SKM-1 (cell line): ENCODE measurements around the gene PCDHA11.
"Not testable (repeated sequence)": the region's sequence is repeated elsewhere in the genome, so short reads cannot be mapped to it uniquely, and the experiment has no call there.

ENCODE experiments used
- DNase-seq: peaks from one replicate; lab custom pipeline; 2025; ENCODE audit not compliant: unreplicated experiment; lab: John Stamatoyannopoulos, UW

PCDHA11 gene, protein sequence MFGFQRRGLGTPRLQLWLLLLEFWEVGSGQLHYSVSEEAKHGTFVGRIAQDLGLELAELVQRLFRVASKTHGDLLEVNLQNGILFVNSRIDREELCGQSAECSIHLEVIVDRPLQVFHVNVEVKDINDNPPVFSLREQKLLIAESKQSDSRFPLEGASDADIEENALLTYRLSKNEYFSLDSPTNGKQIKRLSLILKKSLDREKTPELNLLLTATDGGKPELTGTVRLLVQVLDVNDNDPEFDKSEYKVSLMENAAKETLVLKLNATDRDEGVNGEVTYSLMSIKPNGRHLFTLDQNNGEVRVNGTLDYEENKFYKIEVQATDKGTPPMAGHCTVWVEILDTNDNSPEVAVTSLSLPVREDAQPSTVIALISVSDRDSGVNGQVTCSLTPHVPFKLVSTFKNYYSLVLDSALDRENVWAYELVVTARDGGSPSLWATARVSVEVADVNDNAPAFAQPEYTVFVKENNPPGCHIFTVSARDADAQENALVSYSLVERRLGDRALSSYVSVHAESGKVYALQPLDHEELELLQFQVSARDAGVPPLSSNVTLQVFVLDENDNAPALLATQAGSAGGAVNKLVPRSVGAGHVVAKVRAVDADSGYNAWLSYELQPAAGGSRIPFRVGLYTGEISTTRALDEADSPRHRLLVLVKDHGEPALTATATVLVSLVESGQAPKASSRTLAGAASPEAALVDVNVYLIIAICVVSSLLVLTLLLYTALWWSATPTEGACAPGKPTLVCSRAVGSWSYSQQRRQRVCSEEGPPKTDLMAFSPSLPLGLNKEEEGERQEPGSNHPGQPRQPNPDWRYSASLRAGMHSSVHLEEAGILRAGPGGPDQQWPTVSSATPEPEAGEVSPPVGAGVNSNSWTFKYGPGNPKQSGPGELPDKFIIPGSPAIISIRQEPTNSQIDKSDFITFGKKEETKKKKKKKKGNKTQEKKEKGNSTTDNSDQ

DNA sequence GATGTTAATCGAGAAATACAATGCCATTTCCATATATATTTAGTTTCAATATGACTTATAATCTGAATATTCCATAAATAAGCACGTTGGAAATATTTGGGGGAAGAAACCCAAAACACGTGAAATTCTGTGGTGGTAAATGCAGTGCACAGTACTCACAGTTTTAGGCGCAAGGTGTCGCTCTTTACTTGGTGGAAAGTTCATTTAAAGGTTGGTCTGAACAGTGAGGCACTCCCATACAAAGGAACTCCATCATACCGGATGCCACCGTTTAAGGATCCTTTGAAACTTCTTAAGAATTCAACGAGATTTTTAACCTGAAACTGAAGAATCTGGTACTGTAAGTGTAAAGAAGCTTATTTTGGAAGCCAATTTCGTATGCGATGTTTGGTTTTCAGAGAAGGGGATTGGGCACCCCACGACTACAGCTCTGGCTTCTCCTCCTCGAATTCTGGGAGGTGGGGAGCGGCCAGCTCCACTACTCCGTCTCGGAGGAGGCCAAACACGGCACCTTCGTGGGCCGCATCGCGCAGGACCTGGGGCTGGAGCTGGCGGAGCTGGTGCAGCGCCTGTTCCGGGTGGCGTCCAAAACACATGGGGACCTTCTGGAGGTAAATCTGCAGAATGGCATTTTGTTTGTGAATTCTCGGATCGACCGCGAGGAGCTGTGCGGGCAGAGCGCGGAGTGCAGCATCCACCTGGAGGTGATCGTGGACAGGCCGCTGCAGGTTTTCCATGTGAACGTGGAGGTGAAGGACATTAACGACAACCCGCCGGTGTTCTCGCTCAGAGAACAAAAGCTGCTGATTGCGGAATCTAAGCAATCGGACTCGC, at the start of gene PCDHA11:
Gene PCDHA11 (plus strand): TSS at position 237 of the 834 bp plus-strand sequence. CDS start 147 bp downstream, at position 384.
- no peak for DNase-seq

- DNase-seq, result no peak
Measured at GRCh38 chr5:140821375-140822280, 47.1 kb upstream of the PCDHA11 start, which contains the start of gene PCDHA5. Gene PCDHA5, plus strand, starts transcription at chr5:140821613.

GRCh38 chr5:140822281-140822629, 46.5 kb upstream of the PCDHA11 start:
- DNase-seq, result no peak

DNA sequence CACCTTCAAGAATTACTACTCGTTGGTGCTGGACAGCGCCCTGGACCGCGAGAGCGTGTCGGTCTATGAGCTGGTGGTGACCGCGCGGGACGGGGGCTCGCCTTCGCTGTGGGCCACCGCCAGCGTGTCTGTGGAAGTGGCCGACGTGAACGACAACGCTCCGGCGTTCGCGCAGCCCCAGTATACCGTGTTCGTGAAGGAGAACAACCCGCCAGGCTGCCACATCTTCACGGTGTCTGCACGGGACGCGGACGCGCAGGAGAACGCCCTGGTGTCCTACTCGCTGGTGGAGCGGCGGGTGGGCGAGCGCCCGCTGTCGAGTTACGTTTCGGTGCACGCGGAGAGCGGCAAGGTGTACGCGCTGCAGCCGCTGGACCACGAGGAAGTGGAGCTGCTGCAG, 45.8 kb upstream of the PCDHA11 start:
- not testable (repeated sequence) for DNase-seq

DNA sequence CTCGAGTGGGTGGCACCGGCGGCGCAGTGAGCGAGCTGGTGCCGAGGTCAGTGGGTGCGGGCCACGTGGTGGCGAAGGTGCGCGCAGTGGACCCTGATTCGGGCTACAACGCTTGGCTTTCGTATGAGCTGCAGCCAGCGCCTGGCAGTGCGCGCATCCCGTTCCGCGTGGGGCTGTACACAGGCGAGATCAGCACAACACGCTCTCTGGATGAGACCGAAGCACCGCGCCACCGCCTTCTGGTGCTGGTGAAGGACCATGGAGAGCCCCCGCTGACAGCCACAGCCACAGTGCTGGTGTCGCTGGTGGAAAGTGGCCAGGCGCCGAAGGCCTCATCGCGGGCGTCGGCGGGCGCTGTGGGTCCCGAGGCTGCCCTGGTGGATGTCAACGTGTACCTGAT, 45.3 kb upstream of the PCDHA11 start:
- no peak for DNase-seq

GRCh38 chr5:140827704-140828361, 40.9 kb upstream of the PCDHA11 start, which contains the start of gene PCDHA6:
Gene PCDHA6, plus strand, starts transcription at chr5:140827960. Its CDS starts 132 bp downstream, at chr5:140828092.
- no peak for DNase-seq

DNA sequence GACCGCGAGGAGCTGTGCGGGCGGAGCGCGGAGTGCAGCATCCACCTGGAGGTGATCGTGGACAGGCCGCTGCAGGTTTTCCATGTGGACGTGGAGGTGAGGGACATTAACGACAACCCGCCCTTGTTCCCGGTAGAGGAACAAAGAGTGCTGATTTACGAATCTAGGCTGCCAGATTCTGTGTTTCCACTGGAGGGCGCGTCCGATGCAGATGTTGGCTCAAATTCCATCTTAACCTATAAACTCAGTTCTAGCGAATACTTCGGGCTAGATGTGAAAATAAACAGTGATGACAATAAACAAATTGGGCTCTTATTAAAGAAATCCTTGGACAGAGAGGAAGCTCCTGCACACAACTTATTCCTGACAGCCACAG, 40.4 kb upstream of the PCDHA11 start:
- no peak for DNase-seq

- not testable (repeated sequence) for DNase-seq
Measured at GRCh38 chr5:140829511-140830501, 39.0 kb upstream of the PCDHA11 start.

GRCh38 chr5:140833993-140834392, 34.8 kb upstream of the PCDHA11 start, which contains the start of gene PCDHA7:
Gene PCDHA7, plus strand, starts transcription at chr5:140834269. Its CDS starts 115 bp downstream, at chr5:140834384.
- DNase-seq, result no peak

- DNase-seq, result not testable (repeated sequence)
Measured at GRCh38 chr5:140834439-140835008, 34.2 kb upstream of the PCDHA11 start.

- no peak for DNase-seq
Measured at GRCh38 chr5:140835622-140836510, 32.9 kb upstream of the PCDHA11 start.

GRCh38 chr5:140840978-140841962, 27.5 kb upstream of the PCDHA11 start, which contains the start of gene PCDHA8:
Gene PCDHA8, plus strand, starts transcription at chr5:140841187. Its CDS starts 135 bp downstream, at chr5:140841322.
- no peak for DNase-seq

DNA sequence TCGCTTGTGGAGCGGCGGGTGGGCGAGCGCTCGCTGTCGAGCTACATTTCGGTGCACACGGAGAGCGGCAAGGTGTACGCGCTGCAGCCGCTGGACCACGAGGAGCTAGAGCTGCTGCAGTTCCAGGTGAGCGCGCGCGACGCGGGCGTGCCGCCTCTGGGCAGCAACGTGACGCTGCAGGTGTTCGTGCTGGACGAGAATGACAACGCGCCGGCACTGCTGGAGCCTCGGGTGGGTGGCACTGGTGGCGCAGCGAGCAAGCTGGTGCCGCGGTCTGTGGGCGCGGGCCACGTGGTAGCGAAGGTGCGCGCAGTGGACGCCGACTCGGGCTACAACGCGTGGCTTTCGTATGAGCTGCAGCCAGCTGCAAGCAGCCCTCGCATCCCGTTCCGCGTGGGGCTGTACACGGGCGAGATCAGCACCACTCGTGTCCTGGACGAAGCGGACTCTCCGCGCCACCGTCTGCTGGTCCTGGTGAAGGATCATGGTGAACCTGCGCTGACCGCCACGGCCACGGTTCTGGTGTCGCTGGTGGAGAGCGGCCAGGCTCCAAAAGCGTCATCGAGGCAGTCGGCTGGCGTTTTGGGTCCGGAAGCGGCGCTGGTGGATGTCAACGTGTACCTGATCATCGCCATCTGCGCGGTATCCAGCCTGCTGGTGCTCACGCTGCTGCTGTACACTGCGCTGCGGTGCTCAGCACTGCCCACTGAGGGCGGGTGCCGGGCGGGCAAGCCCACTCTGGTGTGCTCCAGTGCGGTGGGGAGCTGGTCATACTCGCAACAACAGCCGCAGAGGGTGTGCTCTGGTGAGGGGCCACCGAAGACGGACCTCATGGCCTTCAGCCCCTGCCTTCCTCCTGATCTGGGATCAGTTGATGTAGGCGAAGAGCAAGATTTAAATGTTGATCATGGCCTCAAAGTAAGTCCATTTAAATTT, 25.7 kb upstream of the PCDHA11 start:
- DNase-seq, result no peak
